Right lobe of liver (tissue), 6 donors: ENCODE data around the gene CERS2. TPM values are rescaled to one million over a fixed set of nuclear protein-coding genes. Genes with fewer than 3 reads are reported as not detected.

Experiments used
- ATAC-seq, 4 donors: fragments of 200-7000 bp; cut with Tn5 transposase; one replicate each; pipeline ENCODE4 v1.9.1; 2020; ENCODE audit warnings: mild to moderate bottlenecking in 4 of 4, moderate library complexity in 4 of 4
- DNase-seq, 3 donors: peaks; one replicate each; pipeline ENCODE4 v3.0.0-alpha.2; 2020
- H3K27ac ChIP-seq, 3 donors: fragments of 200-600 bp; one replicate each; pipeline ENCODE4 v1.8.0; 2022
- H3K27me3 ChIP-seq, 2 donors: fragments of 200-600 bp; one replicate each; pipeline ENCODE4 v1.8.0; 2022
- H3K36me3 ChIP-seq, 4 donors: fragments of 200-600 bp; sonication (generic) in 1 of 4; one replicate each; pipeline versions ENCODE4 v1.5.1 to v1.8.0; 2017 to 2022; ENCODE audit warnings: control low read depth in 1 of 4
- H3K4me1 ChIP-seq, 4 donors: fragments of 200-600 bp; sonication (generic) in 1 of 4; one replicate each; pipeline versions ENCODE4 v1.5.1 to v1.8.0; 2017 to 2022; ENCODE audit warnings: control low read depth in 1 of 4
- H3K4me3 ChIP-seq, 3 donors: fragments of 200-600 bp; one replicate each; pipeline ENCODE4 v1.8.0; 2022
- H3K9me3 ChIP-seq, 4 donors: fragments of 200-600 bp; sonication (generic) in 1 of 4; one replicate each; pipeline versions ENCODE4 v1.5.1 to v1.8.0; 2017 to 2022; ENCODE audit warnings: control low read depth in 1 of 4
- CTCF ChIP-seq, 4 donors: fragments of 200-600 bp in 3 of 4; fragments of 450-650 bp in 1 of 4; IDR thresholded peaks; one replicate each; pipeline versions ENCODE4 v1.5.1 to v1.8.0; 2016 to 2022; ENCODE audit warnings: antibody characterized with exemption in 4 of 4, mild to moderate bottlenecking in 2 of 4
- POLR2A ChIP-seq: fragments of 450-650 bp; IDR thresholded peaks from one replicate; pipeline ENCODE4 v1.6.1; 2017; ENCODE audit warnings: antibody characterized with exemption, mild to moderate bottlenecking
- WGBS: methylation state at CpG from one replicate; pipeline ENCODE4 v1.1.6; 2018; ENCODE audit warnings: low coverage, low lambda C conversion rate; ENCODE audit not compliant: insufficient coverage; ENCODE audit errors: missing lambda C conversion rate; 5-methylcytosine and 5-hydroxymethylcytosine counted together
- intact Hi-C, 2 donors: fragments of 100-400 bp; cut with DNase I; formaldehyde crosslinking; loops; one replicate each; pipeline versions ENCODE4 v1.11.2 to v1.14.1; 2022
- total RNA-seq, 6 experiments: library from RNA; depleted of rRNA in 2 of 6; stranded (reverse); fragments of >200 nt in 2 of 6; fragmentation: NEBNext Ultra II Directional in 3 of 6; extraction: Animal tissue kit (Norgen Biotek cat#: 25700) in 3 of 6; gene quantifications; one replicate each; pipeline versions ENCODE4 v1.1.0 to v1.2.4, GENCODE V29; 2016 to 2023
- donor health status: DM: no; HTN: yes; CAD: no.
- donor health status: DM: no; HTN: no; CAD: no.
- donor health status: DM: no; HTN: no; CAD: no.
- donor health status: DM: no; HTN: yes; CAD: no.
- donor health status: DM: no; HTN: yes; CAD: no.

CERS2 gene
- total RNA-seq, 6 experiments from 2014 or later, result 298 to 572 (median 459) TPM

GRCh38 chr1:151007853-151008243 is 33.2 kb upstream of the CERS2 start:
- no peak for TF ChIP-seq CTCF (IDR thresholded peaks at IDR 0.05)
- Histone ChIP-seq H3K27ac (peak overlapping the region; percentile 75 to 89 (median 88)), H3K27me3 (no peaks in the 10 kb centered on the region), H3K9me3 (no peaks in the 10 kb centered on the region), H3K4me1 (peaks cover 0 to 75% (median 26%) of the 10 kb centered on the region in 4 donors), H3K36me3 (no peaks in the 10 kb centered on the region), H3K4me3 (peak overlapping the region in 2 of 3 donors; percentile 71 to 73)
- DNase-seq (no peak), ATAC-seq (peak in 1 of 4 donors; percentile 1)
- intact Hi-C loops, result no loop called here
- WGBS, result 5% methylated on average over 4 of the region's 4 CpGs

- no peaks in the 10 kb centered on the region for H3K9me3 ChIP-seq
- H3K4me3 ChIP-seq, result peak within 1 kb of the TSS; percentile 44 to 73 (median 71)
- no peaks in the 10 kb centered on the region for H3K36me3 ChIP-seq
- H3K4me1 ChIP-seq, result peaks cover 0 to 62% (median 21%) of the 10 kb centered on the region in 4 donors
- WGBS, result 2% methylated on average over 14 of the region's 18 CpGs
- H3K27ac ChIP-seq, result peak within 1 kb of the TSS; percentile 75 to 89 (median 88)
- H3K27me3 ChIP-seq, result no peaks in the 10 kb centered on the region
- ATAC-seq (peak; percentile 59 to 79 (median 68)), DNase-seq (peak; percentile 66 to 75 (median 74))
- TF ChIP-seq CTCF (IDR thresholded peaks at IDR 0.05) (peak; percentile 23 to 45 (median 26)), POLR2A (peak; percentile 62)
- intact Hi-C loops, result no loop called here
Observed at GRCh38 chr1:151006327-151007052, 31.9 kb upstream of the CERS2 start, which contains the start of gene MINDY1. Gene MINDY1, minus strand, starts transcription at chr1:151006902. Its CDS starts 4,285 bp downstream, at chr1:151002617.

- Histone ChIP-seq H3K36me3 (no peaks in the 10 kb centered on the region), H3K4me1 (peaks cover 0 to 55% (median 19%) of the 10 kb centered on the region in 4 donors), H3K4me3 (peak overlapping the region; percentile 44 to 64 (median 58)), H3K27me3 (no peaks in the 10 kb centered on the region), H3K9me3 (no peaks in the 10 kb centered on the region), H3K27ac (peak overlapping the region; percentile 75 to 89 (median 88))
- ATAC-seq (no peak), DNase-seq (no peak)
- 13% methylated on average over 4 of the region's 4 CpGs for WGBS
- TF ChIP-seq POLR2A (no peak), CTCF (IDR thresholded peaks at IDR 0.05) (no peak)
- intact Hi-C loops, result no loop called here
Observed at GRCh38 chr1:151005729-151006319, 31.2 kb upstream of the CERS2 start.

- intact Hi-C loops, result no loop called here
- Histone ChIP-seq H3K9me3 (no peaks in the 10 kb centered on the region), H3K4me3 (no peak overlapping the region), H3K27me3 (no peaks in the 10 kb centered on the region), H3K36me3 (peaks cover 0 to 21% (median 8%) of the 10 kb centered on the region in 4 donors), H3K27ac (no peak overlapping the region), H3K4me1 (peaks cover 0 to 42% (median 19%) of the 10 kb centered on the region in 4 donors)
- no peak for TF ChIP-seq CTCF (IDR thresholded peaks at IDR 0.05)
- no peak for TF ChIP-seq POLR2A
- DNase-seq (no peak), ATAC-seq (no peak)
Observed at GRCh38 chr1:151003180-151003579, 28.5 kb upstream of the CERS2 start.
